Astrocyte (in vitro differentiated cells and primary cell): ENCODE results near the gene GAGE12J.

Experiments used
- CTCF ChIP-seq: IDR thresholded peaks from 2 replicates; pipeline ENCODE4 v1.5.1; 2011; ENCODE audit warnings: low read depth, mild to moderate bottlenecking, inconsistent platforms, low read length, moderate library complexity; ENCODE audit not compliant: insufficient read depth
- EZH2 ChIP-seq: IDR thresholded peaks from 2 replicates; pipeline ENCODE4 v1.6.1; 2012; ENCODE audit warnings: mild to moderate bottlenecking, low read length, inconsistent platforms; ENCODE audit not compliant: insufficient read depth

GRCh38 chrX:49273181-49273727 is 48.6 kb upstream of the GAGE12J start:
- TF ChIP-seq CTCF (no peak), EZH2 (no peak)
